Measurements from ENCODE around the gene ERVMER34-1. TPM values are rescaled to one million over a fixed set of nuclear protein-coding genes. Genes with fewer than 3 reads are reported as not detected.

The ERVMER34-1 gene
- total RNA-seq, 1 experiment from 2014 or later: 0.21 TPM

DNA sequence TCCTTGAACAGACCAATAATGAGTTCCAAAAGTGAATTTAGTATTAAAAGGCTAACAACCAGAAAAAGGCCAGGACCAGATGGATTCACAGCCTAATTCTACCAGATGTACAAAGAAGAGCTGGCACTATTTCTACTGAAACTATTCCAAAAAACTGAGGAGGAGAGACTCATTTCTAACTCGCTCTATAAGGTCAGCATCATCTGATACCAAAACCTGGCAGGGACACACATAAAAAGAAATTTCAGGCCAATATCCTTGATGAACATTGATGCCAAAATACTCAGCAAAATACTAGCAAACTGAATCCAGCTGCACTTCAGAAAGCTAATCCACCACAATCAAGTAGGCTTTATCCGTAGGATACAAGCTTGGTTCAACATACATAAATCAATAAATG is 56.3 kb downstream of the ERVMER34-1 start:
- no peak for DNase-seq (ENCODE audit: low read depth, low spot score)
- in situ Hi-C loops (cut with HindIII; ENCODE audit: low pct_unique_long_range_greater_than_20kb, low sequenced_read_pairs): no loop called here

DNA sequence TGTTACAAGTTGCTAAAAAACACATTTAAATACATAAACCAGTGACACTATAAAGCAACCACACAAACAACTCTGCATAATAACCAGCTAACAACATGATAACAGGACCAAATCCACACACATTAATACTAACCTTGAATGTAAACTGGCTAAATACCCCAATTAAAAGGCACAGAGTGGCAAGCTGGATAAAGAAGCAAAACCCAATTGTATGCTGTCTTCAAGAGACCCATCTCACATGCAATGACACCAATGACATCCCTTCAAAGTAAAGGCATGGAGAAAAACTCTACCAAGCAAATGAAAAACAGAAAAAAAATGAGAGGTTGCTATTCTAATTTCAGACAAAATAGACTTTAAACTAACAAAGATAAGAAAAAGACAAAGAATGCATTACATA is 57.7 kb downstream of the ERVMER34-1 start:
- no peak for DNase-seq (ENCODE audit: low read depth, low spot score)
- in situ Hi-C loops (cut with HindIII; ENCODE audit: low pct_unique_long_range_greater_than_20kb, low sequenced_read_pairs): no loop called here

Small RNAs within 50 kb of the gene (small RNA-seq; reads per million reads assigned to genes)
- gene MIR4449 (0.96 to 3.9 reads per million in 2 experiments), gene RF00019 (0 reads per million in 2 experiments), gene RF00568 (0 reads per million in 2 experiments), gene SNORA26 (10.8 to 23.0 reads per million in 2 experiments)

Other genes starting within 250 kb of the ERVMER34-1 start
- 10.0 and 10.9 TPM in 2 replicates for gene USP46, start 92.1 kb downstream of the ERVMER34-1 start, total RNA-seq (2014; rRNA removed; shearing (Covaris generic))
- gene RASL11B, start 110.9 kb upstream of the ERVMER34-1 start, total RNA-seq (2014; rRNA removed; shearing (Covaris generic)): 0.05 and 0.32 TPM in 2 replicates

Measured in SK-MEL-5 (cell line).